HG03025 (cell line): Measurements from ENCODE around the gene SUGCT.

ENCODE experiments used
- ATAC-seq: cut with Tn5 transposase; IDR thresholded peaks from one replicate; pipeline ENCODE4 v1.9.1; 2021; ENCODE audit warnings: mild to moderate bottlenecking, moderate library complexity; ENCODE audit not compliant: unreplicated experiment, low FRiP score

SUGCT gene

DNA sequence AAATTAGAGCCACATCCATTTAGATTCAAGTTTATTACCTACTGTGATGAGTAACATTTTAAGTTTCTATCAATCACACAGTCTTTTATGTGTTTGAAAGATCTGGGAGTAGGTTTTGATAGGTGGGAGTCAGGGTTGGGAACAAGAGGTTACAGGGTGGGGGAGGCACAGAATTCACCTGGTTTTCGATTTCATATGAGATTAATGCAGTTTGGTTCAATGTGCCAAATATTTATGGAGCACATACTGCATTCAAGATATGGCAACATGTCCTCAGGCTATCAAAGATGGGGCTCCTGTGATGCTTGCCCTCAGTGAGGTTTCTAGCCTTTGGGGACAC is 564.1 kb downstream of the SUGCT start:
- no peak for ATAC-seq

DNA sequence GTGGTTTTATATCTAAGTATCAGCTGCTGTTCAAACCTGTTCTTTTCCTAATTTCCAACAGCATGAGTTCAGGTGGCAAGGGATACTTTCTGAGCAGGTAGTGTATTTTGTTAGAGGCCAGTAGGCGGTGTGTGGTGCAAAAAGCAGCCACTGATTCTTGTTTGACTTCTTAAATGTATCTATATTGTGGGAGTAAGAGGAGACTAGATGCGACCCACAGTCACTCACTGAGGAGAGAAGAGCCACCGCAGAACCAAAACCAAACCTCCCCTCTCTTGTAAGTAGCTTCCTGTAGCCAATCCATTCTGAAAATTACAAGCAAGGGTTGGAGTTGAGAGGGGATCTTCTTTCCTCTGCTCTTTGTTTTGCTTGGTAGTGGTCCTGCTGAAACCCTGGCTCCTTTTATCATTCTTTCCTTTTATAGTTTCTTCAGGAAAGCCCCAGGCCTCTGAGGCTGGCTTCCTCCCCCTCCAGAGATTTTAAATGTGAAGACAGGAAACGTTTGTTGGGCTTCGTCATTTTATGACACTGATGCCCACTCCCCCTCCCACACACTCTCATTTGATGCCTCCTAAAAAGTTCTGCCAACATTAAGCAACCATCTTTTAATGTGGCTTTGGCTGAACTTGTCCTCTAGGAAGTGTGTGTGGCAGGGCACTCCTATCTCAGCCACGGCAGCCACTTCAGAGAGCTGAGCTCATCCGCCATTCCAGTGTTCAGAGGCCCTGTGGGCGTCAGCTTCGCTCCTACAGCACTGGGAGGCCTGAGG is 566.0 kb downstream of the SUGCT start:
- no peak for ATAC-seq

DNA sequence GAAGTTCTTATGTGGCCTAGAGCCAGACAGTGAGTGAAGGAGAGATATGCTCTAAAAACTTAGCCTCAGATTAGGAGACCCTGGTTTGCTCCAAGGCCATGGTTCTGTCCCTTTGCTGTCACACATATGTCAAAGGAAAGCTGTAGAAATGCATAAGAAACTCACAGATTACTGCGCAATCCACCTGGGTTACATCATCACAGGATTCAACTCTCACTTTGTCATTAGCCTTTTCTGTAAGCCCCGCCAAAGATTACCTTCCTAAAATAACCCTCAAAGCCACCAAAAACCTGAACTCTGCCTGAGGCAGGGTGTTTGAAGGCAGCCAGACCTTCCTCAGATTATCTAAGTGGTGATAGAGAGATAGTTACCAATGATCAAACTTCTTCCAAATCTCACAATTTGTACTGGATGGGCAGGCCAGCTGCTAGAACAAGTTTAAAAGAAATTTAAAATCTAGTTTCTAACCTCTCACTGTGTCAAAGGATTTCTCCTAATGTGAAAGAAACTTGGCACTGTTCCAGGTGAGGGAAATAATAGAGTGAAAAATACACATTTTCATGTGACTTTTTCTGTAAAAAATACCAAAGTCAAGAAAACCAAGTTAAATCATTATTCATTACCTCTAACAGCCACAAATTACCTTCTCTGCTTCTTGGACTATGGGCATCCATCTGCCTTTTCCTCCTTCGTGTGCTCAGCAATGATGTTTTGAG is 567.2 kb downstream of the SUGCT start:
- no peak for ATAC-seq

DNA sequence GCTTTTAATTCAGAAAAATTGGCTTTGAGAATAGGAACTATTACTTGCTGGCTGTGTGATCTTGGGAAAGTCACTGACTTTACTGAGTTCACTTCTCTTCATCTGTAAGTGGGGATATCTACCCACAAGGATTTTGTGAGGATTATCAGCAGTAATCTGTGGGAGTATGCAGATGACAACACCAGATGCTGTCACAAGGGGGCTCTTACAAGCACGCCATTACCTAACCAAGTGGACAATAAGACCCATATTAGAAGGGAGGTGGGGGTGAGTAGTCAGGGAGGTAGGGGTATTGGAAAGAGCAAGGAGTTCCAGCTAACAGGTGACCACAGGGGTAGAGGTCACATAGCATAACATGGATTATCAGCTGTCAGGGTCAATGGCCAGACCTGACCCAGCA is 569.4 kb downstream of the SUGCT start:
- ATAC-seq = no peak

DNA sequence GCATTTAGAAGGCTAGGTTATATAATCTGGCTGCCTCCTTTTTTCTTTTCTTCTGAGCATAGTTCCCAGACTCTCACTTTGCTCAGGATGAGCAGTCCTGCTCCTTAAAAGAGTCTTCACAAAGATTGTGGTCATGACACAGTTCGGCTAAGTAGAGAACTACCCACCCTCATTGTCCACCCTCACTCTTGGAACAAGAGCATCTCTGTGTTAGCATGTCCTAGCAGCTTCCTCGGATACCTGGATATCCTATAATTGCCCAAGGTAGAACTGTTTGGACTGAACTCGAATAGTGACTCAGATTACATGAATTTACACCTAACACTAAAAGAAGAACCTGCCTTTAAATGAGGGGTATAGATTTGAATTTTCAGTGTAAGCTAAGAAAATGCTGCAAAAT is 572.0 kb downstream of the SUGCT start:
- ATAC-seq = no peak

DNA sequence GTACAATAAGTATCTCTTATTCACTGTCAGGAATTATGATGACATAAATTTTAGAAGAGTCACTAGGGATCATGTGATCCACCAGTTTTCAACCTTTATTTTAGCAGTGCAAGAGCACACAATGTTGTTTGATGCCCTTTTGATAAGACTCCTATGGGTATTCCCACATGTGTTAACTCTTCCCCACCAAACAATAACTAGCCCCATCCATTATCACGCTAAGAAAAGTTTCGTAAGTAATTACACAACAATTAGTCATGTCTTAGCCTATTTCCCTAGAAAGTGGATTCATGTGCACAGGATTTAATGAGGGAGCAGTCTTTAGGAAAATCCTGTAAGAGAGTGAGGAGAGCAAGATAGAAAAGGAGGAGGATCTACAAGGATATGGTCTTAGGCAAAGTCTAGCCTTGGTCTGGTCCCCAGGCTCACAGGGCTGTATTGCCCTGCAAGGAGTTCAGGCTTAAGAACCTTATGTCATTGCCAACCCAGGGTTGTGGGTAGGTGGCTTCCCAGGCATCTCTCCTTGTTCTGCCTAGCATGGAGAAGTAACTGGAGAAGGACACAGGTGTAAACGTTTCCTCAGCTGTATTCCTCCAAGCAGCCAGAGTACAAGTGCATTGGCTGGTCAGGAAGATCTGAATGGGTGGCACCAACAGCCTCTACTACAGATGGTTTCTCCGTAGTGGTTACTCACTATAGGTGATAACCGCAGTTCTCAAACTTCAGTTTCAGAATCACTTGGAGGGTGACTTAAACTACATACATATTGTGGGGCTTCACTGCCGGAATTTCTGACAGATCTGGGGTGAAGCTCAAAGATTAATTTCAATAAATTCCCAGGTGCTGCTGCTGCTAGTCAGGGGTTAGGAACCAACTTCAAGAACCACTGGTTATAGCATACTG is 574.5 kb downstream of the SUGCT start:
- no peak for ATAC-seq

DNA sequence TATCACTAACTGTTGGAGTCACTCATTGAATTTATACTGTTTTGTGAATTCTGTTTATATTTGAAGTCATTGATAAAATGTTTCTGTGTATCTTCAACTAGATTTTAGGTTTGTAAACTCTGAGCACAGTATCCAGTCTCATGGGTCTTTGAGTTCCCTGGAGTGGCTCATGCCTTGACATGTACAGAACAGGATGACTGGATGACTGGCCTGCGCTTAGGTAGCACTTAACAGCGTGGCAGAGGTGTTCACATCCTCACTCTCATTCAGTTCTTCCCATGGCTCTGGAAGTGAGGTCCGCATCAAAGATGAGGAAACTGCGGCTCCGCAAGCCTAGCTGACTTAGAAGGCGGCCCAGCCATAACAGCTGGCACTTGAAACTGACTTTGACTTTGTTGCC is 576.9 kb downstream of the SUGCT start:
- ATAC-seq = no peak

DNA sequence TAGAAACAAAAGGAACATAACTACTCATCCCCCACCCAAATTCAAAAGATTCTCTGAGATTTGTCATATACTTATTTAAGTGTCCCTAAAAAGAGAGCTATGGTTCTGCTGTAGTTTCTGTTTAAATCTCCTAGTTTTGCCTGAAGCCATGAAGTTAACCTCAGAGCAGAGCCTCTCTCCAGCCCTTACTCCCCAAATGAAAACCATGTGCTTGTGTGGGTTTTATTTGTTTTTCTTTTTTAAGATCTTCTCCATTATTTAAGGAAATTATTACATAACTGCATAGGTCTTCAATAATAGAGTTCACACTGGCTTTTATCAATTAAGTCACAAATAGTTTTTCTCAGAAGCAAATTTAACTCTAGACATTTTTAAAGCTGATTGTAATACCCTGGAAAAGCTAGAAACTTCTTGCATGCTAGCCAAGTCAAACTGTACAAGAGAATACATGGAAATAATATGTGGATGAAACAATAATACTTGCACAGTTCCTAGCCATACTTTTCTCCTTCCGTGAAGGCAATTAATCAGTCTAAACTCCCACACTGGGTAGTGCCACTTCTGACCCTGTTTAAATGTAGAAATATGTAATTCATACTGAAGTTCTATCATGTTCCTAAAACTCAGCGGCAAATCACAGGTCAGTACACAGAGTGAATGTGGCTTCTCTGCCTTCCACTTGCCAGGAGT is 579.7 kb downstream of the SUGCT start:
- ATAC-seq = no peak

DNA sequence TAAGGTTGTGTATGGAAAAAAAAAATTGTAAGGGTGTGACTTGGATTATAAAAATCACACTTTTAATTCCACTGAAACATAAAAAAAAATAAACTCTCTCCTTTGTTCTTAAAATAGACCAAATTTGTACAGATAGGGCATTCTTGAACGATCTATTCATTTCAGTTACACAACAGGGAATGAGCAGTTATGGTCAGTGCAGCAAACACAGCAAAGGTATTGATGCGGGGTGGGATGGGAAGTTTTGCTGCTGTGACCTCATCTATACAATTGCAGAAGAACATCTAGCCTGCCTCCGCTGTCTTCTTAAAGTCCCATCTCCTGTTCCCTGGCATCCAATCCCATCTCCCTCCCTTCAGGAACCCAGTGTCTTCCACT is 580.2 kb downstream of the SUGCT start:
- ATAC-seq = no peak

DNA sequence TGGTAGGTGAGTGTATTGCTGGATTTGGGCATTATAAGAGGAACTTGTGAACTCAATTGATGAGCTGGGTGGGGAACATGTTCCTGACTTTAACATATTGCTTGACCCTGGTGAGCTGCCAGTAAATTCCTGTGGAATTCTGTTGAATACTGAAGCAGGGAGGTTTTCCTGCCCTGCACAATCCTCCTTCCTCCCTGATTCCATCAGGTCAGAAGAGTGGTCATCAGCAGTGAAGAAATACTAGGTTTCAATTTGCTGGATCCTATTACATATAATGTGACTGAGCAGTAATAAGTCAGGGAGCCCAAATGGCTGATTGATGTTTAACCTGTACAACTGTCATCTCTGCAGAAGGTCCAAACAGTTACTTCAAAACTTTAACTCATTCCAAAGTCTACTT is 581.2 kb downstream of the SUGCT start:
- ATAC-seq = no peak

DNA sequence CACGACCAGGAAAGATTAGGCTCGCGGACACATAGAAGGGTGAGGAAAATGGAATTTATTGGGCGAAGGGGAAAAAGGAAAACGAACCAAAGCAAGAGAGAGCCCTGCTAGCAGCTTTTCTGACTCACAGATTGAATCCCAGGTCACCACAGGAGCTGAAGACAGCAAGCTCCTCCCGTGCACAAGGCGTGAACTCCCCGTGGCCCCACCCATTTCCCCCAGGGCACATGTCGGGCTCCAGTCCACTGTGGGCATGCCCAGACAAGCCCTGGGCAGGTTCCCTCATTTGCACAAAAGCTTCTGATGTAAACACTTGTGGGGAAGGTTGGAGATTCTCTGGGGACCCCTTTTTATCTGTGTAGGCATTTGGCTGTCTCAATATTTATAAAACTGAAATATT is 582.4 kb downstream of the SUGCT start:
- no peak for ATAC-seq

DNA sequence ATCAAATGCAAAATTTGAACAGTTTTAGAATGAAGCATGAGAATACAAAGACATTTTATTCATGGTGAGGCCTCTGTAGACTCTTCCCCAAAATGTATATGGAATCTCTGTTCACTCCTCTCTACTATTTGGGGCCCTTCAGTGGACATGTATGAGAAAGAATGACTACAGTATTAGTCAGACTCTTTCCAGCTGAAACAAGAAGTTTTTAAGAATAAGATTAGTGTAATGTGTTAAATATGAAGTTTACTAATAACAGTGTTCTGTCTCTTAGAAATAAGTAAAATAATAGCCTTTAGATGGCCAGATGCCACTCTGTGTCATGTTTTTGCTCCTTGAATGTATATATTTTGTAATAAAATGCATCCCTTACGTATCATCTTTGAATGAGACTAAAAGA is 585.6 kb downstream of the SUGCT start:
- no peak for ATAC-seq

DNA sequence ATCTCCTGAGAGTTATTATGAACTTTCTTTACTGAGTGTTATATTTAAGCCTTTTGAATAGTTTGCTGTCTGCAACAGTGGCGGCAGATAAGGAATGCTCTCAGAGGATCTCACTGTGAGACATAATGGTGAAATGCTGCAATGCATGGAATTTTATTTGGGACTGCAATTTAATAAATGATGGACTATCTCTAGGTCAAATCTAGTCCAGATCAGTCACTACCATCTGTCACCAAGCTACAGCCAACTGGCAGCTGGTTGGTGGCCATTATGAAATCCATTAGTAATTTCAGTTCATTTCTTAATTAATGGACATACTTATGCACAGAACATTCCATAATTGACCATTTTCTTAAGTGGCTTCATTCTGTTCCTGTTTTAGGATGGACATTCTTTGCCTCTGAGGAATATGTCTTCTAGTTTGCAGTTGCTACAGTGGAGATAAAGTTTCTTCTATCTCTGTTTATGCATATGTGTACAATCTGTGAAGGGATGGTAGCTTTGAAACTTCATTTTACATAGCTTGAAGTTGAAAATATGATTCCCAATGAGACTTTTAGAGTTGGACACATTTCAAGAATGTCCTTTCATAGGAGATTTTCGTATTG is 586.6 kb downstream of the SUGCT start:
- ATAC-seq = no peak

DNA sequence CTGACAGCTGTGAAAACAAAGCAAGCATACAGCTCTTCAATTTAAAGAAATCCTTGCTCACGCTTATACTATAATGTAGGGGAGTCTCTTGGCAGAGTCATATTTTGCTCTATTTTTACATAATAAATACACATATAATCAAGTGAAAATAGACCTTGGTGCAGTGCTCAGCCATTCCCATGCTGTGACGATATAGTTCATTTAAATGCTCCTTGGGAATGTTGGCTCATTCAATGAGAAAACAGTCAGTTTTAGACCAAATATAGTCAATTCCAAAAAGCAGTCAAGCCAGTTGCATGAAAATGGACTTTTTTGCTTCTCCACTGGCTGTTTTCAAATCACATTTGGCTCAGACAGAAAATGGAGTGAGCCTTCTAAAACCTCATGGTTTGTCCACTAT is 587.4 kb downstream of the SUGCT start:
- ATAC-seq = no peak

DNA sequence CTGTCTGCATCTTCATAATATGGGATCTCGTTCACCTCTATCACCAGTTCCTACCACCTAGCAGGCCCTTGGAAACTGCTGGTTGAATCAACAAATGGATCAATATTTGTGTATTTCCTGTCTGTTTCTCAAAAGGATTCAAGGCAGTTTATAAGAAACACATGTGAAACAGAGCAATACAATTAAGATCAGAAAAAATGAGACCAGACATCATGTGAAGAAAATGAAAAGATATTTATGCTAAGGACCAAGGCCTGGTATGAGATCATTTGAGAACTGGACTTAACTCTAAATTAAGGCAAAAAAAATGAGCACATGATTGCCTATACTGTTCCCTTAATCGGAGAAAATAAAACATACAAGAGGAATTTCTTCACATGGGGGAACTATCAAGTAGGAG is 589.0 kb downstream of the SUGCT start:
- no peak for ATAC-seq

DNA sequence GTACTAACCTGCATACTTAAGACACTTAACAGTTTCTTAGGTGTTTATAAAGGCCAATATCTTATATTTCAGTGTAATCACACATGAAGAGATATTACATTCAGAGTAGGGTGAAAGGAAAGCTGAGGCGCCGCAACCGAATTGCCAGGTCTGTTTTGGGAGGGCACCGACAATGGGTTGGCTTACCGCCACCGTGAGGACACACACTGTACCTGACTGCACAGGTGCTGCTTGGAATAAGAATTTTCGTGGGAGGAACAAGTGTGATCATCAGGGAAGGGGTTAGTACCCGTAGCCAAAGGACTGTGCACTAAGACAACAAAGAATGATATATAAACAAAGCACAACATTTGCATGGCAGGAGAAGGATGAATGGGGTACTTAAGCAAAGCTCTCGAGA is 591.8 kb downstream of the SUGCT start:
- ATAC-seq = no peak

DNA sequence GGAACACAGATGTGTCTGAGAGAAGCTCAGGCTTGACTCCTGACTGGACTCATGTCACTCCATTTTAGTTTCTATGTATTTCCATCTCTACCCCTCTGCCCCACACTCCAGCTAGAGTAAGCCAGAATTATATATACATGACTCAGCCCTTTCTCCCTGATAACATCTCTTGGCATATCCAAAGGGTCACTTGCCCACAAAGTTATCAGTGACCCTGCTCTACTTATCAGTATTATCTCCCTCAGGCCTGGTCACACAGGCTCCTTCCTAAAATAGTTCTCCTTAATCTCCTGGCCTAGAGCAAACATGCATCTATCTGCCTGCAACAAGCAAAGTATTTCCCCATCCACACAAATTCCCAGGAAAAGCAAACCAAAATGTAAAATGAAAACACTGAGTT is 598.3 kb downstream of the SUGCT start:
- ATAC-seq = no peak

DNA sequence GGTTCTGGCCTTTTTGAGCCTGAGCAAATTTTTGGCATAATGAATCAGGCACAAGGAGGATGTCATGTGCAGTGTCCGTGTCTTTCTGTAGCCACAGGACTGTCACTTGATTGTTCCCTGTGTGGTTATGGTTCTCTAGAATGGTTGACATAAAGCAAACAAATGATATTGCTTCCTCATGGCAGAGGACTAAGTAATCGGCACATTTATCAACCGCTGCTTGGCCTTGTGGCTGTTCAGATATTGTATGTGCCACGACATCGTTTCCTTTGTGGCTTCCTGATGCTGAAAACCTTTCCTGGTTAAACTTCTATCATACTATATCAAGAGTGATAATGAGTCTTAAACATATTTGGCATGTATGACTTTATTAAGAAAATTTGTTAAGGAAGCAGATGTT is 598.8 kb downstream of the SUGCT start:
- ATAC-seq = no peak

DNA sequence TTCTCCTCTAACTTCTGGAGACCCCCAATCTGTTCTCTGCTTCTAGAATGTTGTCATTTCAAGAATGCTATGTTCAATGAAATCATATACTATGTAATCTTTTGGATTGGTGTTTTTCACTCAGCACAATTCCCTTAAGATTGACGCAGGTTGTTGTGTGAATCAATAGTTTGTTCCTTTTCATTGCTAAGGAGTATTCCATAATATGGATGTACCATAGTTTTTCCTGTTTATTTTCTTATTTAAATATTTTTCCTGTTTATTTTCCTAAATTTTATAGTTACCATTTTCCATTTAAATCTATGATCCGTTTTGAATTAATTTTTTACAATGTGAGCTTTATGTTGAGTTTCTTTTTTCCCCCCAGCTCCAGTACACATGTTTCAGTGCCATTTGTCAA is 604.5 kb downstream of the SUGCT start:
- ATAC-seq = no peak

DNA sequence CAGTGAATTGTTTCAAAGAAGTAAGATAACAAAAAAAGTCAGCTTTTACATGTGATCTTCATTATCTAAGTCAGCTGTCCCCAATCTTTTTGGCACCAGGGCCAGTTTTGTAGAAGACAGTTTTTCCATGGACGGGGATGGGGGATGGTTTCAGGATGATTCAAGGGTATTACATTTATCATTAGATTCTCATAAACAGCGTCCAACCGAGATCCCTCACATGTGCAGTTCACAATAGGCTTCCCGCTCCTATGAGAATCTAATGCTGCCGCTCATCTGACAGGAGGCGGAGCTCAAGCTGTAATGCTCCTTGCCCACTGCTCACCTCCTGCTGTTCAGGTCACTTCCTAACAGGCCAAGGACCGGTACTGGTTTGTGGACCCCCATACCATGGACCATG is 607.5 kb downstream of the SUGCT start:
- ATAC-seq = no peak
